Erythroblast (primary cell): Measurements from ENCODE around the gene ABCA3.
"Not testable (repeated sequence)": the region's sequence is repeated elsewhere in the genome, so short reads cannot be mapped to it uniquely, and the experiment has no call there.

Experiments
- DNase-seq, 2 experiments: peaks; one replicate each; lab custom pipeline; 2025; lab: John Stamatoyannopoulos, UW
- GATA1 ChIP-seq: IDR thresholded peaks from 2 replicates; pipeline ENCODE4 v1.6.1; 2011; ENCODE audit warnings: low read depth, mild to moderate bottlenecking, control low read depth, low read length, moderate library complexity
- POLR2A ChIP-seq: IDR thresholded peaks from 2 replicates; pipeline ENCODE4 v1.6.1; 2011; ENCODE audit warnings: mild to moderate bottlenecking, low read length

ABCA3 gene

DNA sequence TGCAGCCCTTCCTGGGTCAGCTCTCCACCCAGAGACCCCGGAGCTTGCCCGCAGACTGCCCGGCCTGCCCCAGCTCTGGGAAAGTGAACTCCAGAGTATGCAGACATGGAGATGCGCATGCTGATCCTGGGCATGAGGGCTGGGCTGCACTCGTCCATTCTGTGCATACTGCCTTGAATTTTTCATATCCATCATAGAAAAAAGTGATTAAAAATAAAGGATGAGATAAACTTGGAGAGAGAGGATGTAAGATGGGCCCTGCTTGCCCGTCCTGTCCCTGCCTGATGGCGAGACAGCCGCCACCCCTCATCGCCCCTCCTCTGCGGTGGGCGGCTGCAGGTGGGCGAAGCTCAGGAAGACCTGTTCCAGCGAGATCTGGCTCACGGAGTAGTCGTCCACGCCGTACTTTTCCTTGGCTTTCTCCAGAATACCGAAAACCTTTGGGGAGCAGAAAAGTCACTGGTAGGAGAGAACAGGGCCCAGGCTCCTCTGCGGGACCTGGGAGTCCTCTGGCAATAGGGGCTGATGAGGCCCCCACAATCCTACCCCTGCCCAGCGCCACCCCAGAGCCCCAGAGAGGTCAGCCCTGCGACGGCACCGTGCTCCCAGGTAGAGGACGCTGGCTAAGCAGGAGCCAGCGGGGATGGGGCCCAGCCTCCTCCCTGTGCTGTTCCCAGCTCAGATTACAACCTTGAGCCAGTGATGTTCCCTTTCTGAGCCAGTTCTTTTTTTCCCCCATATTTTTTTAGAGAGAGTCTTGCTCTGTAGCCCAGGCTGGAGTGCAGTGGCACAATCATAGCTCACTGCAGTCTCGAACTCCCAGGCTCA is 63.9 kb downstream of the ABCA3 start:
- DNase-seq, result no peak
- TF ChIP-seq POLR2A, result no peak
- TF ChIP-seq GATA1, result no peak

DNA sequence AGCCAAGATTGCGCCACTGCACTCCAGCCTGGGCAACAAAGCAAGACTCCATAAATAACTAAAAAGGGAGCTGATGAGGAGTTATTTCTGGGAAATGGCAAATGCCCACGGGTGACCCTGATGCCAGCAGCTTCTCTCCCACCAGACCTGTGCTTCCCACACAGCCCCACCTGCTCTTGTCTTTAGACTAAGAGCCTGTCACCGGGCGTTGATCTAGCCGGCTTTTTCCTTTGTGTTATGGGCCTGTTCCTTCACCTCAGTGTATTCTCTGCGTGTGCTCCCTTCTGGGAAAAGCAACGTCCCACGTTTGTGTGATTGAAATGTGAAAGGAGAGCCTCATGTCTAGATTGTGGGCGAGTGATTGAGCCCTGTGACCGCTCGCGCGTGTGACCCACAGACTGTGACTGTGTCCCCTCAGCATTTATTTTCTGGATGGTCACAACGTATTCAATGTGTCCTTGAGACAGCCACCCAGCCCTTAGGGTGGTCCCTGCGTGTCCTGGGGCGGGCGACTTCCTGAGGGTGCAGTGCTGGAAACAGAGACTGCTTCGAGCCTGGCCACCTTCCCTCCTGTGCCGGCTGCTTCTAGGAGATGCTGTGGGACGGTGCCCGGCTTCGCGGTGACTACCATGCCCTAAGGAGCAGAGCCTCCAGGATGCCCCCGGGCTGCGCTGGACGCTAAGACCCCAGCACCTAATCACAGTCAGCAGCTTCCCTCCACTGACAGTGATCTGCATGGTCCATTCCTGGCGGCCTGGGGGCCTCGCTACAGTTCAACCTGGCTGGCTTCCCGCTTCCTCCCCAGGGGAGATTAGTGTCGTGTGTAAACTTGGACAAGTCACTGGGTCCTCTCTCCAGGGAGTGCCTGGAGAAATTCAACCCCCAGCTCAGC is 64.8 kb downstream of the ABCA3 start:
- no peak for DNase-seq
- no peak for TF ChIP-seq POLR2A
- no peak for TF ChIP-seq GATA1

DNA sequence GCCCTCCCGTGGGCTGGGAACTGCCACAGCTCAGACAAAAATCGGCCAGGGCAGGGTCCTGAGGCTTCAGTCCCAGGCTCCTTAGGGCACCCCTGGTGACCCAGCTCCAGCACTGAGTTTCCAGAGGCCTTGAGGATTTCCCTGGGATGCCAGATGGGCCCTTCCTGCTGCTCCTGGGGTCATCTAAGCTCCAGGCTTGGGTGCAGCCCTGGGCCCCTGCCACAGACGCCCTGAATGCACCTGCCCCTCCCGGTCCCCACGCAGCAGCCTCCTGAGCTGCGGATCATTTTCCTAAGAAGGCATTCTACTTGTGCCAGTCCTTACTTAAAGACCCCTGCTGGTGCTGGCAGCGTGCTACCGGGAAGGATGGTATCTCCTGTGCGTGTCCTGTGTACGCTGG is 66.6 kb downstream of the ABCA3 start:
- no peak for DNase-seq
- no peak for TF ChIP-seq POLR2A
- no peak for TF ChIP-seq GATA1

DNA sequence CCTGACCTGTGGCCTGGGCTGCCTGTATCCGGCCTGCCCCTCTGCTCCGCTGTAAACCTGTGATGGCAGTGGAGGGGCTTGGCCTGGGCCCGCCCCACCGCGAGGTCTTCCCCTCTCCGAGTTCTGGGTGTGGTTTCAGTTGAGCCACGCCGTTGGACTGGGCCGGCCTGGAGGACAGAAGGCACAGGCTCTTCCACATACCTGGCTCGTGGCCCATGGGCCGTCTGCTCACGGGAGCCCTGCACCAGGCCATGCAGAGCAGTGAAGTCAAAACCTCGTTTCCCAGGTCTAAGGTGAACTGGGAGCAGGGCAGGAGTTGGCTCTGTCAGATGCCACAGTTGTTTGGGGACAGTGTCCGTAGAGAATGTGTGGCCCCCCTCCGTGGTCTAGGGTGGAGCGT is 67.0 kb downstream of the ABCA3 start:
- no peak for DNase-seq
- TF ChIP-seq POLR2A, result no peak

DNA sequence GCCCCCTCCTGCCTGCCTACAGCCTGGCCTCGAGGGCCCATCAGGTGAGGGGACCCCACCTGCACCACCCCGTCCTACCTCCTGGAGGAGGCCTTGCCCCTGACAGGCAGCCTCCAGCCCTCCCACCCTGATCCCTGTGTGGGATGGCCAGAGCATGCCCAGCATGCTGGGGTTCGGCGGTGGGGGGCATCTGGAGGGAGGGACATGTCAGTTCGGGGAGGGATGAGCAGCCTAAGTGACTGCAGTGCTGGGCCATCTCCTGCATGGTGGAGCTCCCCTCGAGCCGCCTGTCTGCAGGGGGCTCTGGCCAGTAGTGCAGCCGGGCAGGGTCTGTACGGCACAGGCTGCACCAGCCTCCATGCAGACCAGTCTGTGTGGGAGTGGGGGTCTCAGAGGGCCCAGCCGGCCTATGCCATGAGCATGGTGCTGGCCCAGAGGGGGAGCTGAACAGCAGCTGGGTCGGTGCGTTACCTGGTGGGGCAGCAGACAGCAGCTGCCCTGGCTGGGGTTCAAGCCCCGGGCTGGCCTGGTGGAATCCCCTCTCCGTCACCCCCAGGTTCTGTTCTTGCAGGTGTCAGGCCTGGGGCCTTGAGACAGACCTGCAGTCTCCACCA is 68.6 kb downstream of the ABCA3 start:
- TF ChIP-seq GATA1 (no peak), POLR2A (no peak)
- DNase-seq, result no peak

DNA sequence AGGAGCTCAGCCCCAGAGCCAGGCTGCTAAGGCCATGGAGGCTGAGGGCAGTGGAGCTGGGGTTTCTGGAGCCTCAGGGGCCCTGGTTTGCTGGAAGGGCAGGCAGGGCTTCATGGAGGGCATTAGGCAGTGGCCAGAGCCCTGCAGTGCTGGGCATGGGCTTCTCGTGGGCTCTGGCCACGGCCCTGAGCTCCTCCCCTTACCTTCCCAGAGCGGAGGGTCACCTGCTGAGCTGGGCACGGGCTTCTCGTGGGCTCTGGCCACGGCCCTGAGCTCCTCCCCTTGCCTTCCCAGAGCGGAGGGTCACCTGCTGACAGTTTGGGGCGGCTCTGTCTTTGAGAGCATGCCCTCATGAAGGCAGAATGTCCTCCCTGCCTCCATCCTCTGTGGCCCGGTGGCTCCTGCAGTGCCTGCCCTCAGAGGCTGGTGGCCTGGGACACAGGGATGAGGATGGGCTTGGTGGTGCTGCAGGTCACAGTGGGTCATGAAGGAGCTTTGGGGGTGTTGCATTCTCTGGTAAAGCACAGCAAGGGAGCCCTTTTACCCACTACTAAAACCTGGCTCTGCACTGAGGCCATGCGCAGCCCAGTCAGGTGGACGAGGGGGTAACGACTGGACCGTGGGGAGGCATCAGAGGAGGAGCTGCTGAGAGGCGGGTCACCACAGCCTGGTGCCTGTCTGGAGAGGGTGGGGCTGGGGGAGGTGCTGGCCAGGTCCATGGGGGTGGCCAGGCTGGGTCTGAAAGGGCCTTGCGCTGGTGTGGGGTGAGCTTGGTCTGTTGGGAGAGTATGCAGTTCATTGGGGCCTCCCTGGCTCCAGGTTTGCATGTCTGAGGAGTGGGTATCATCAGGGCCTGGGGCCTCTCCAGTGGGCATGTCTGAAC is 69.7 kb downstream of the ABCA3 start:
- DNase-seq, result no peak

DNA sequence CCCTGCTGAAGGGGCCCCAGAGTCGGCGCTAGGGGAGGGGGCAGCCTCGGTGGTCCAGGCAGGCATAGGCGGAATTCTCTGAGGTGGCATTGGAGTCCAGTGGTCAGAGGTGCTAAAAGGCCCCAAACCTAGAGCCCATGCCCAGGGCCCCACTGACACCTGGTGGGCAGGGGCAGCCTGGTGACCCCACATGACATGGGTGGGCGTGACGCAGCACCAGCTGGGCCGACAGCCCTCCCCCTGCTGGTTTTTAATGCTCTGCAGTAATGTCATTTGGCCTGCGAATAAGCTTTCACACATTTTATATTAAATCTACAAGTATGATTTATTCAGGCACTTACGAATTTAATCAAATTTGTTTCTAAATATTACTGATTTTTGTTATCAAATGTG is 70.5 kb downstream of the ABCA3 start:
- TF ChIP-seq GATA1, result no peak
- no peak for TF ChIP-seq POLR2A
- no peak for DNase-seq

More for the DNA sequence above, 69.7 kb downstream of the ABCA3 start:
- no peak for TF ChIP-seq GATA1
- TF ChIP-seq POLR2A, result no peak

DNA sequence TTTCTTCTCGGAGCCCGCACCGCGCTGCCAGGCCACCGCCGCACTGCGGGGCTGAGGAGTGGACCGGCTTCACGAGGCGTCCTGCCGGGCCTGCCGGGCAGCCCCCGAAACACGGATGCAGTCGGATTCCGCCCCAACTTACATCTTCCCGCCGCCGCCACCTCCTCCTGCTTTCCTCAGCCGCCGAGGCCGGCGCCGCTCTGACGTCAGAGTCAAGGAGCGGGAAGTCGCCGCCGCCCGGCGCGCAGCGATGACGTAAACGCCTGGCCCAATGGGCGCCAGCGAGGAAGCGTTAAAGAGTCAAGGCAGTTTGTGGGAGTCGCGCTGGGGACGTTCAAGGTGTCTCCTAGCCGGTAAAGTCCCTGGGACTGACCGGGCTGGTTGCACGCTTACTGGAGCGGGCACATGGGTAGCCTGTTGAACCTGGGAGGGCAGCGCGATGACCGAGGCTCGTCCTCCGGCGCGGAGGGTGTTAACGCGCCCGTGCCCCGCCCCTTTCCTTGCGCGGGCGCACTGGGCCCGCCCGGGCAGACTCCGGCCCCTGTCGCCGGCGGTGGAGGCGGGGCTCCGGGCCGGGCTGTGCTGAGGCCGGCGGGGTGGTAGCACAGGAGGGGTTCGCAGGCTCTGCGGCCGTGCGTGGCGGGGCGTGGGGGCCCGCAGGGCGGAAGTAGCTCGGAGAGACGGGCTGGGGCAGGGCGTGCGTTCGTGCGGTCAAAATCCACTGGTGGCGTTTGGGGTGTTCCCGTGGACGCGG is 72.4 kb downstream of the ABCA3 start, which contains the start of gene RNPS1:
TSS of gene RNPS1 (minus strand) at position 214 of the 754 bp plus-strand sequence. CDS start 3,483 bp downstream, outside the sequence.
- peak; percentile 97 to 99 for DNase-seq
- TF ChIP-seq POLR2A (peak; percentile 98), GATA1 (no peak)

DNA sequence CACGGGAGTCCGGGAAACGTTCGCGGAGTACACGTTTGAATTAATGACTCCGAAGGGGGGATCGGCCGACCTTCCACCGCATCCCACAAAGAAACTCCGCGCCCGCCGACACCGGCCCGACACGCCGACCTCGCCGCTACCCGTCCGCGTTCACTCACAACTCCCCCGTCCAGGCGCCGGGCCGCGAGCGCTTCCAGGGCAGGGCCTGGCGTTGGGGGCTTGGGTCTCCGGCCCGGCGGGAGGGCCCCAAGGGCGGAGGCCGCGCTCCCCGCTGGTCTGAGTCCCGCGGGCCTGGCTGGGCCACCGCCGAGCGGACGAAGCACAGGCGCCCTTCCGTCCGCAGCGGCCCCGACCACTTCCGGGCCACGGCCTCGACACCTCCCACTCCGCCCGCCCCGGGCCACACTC is 73.0 kb downstream of the ABCA3 start:
- not testable (repeated sequence) for DNase-seq

DNA sequence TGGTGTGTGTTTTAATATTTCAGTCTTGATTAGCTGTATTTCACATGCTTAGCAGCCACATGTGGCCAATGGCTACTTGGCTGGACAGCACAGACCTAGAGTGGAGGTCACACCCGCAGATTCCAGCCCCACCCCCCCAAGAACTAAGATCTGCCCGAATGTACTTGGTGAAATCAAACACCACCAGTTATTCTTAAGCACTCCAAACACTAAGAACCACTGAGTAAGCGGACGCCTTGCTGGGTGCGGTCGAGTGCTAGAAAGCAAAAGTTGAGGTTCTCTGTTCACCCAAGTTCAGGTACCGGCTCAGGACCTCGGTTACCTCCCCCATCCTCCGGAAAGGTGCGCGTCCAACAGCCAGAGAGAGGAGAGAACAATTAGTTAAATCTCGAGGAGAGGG is 73.6 kb downstream of the ABCA3 start:
- DNase-seq, result peak; percentile 45 to 50

DNA sequence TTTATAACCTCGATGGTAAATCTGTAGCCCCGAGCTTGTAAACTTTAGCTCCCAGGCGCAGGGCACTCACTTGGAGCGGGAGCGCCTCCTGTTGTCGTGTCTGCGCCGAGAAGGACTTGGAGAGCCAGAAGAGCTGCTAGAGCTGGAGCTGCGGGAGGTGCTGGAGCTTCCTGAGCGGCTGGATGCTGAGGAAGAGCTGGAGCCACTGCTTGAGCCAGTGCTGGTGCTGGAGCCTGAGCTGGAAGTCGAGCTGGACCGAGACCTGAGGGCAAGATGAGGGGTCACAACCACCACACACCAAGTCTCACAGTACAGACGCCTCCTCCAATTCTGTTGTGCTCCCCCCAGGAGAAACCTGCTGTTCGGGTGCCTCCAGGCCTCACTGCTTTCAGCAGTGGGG is 77.5 kb downstream of the ABCA3 start:
- DNase-seq, result not testable (repeated sequence)

DNA sequence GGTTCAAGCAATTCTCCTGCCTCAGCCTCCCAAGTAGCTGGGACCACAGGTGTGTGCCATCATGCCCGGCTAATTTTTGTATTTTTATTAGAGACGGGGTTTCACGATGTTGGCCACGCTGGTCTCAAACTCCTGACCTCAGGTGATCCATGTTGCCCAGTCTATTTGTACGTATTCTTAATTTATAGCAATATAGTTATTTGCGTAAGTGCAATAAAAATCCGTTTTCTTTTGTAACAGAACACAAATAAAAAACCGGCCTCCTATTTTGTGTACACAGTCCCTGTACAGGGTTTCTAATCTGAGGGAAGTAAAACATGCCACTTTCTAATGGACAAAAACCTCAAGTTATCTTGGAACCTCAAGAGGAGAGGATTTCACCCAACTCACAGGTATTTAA is 80.3 kb downstream of the ABCA3 start:
- no peak for TF ChIP-seq POLR2A
- TF ChIP-seq GATA1, result no peak
- no peak for DNase-seq

DNA sequence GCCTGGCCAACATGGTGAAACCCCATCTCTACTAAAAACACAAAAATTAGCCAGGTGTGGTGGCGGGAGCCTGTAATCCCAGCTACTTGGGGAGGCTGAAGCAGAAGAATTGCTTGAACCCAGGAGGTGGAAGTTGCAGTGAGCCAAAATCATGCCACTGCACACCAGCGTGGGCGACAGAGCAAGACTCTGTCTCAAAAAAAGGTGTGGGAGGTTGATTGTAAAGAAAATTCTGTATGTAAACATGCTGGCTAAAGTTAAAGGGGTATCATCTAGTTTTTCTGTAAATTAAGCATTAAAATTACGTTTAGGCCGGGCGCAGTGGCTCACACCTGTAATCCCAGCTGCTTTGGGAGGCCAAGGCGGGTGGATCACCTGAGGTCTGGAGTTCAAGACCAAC is 82.0 kb downstream of the ABCA3 start:
- DNase-seq, result not testable (repeated sequence)
